Vagina (tissue), 2 donors: ENCODE results near the gene MMP19.
"Not testable (repeated sequence)": the region's sequence is repeated elsewhere in the genome, so short reads cannot be mapped to it uniquely, and the experiment has no call there.

Source experiments
- POLR2A ChIP-seq, 2 donors: fragments of 450-650 bp; IDR thresholded peaks; one replicate each; pipeline ENCODE4 v1.6.1; 2017; ENCODE audit warnings: antibody characterized with exemption in 2 of 2, mild to moderate bottlenecking in 2 of 2, moderate library complexity in 2 of 2
- POLR2AphosphoS5 ChIP-seq, 2 donors: sonication (generic); formaldehyde crosslinking; IDR thresholded peaks; one replicate each; pipeline ENCODE4 v1.9.0; 2017; ENCODE audit warnings: antibody characterized with exemption in 2 of 2, mild to moderate bottlenecking in 2 of 2, low read depth in 1 of 2; ENCODE audit not compliant: insufficient read depth in 1 of 2

GRCh38 chr12:55866454-55867004 is 23.8 kb upstream of the MMP19 start:
- not testable (repeated sequence) for TF ChIP-seq POLR2A (IDR thresholded peaks at IDR 0.05); POLR2AphosphoS5 (IDR thresholded peaks at IDR 0.05; ENCODE audit: insufficient read depth in 1 of 2, low read depth in 1 of 2)
